Glutamatergic neuron (in vitro differentiated cells): Measurements from ENCODE around the gene TUSC2. TPM values are rescaled to one million over a fixed set of nuclear protein-coding genes. Genes with fewer than 3 reads are reported as not detected.

Experiments
- DNase-seq: peaks from one replicate; pipeline ENCODE4 v3.0.0; 2022
- H3K27ac Mint-ChIP-seq: one replicate; pipeline ENCODE4 v1.8.0; 2020; ENCODE audit warnings: mild to moderate bottlenecking, mixed read lengths, inconsistent platforms; ENCODE audit not compliant: unreplicated experiment
- H3K27me3 Mint-ChIP-seq: one replicate; pipeline ENCODE4 v1.8.0; 2020; ENCODE audit warnings: mild to moderate bottlenecking, moderate library complexity, mixed read lengths, inconsistent platforms; ENCODE audit not compliant: unreplicated experiment
- H3K36me3 Mint-ChIP-seq: one replicate; pipeline ENCODE4 v1.8.0; 2020; ENCODE audit warnings: mild to moderate bottlenecking, mixed read lengths, inconsistent platforms; ENCODE audit not compliant: unreplicated experiment
- H3K4me1 Mint-ChIP-seq: one replicate; pipeline ENCODE4 v1.8.0; 2020; ENCODE audit warnings: mild to moderate bottlenecking, low read depth, mixed read lengths, inconsistent platforms; ENCODE audit not compliant: unreplicated experiment
- H3K4me3 Mint-ChIP-seq: one replicate; pipeline ENCODE4 v1.8.0; 2020; ENCODE audit warnings: mild to moderate bottlenecking, mixed read lengths, inconsistent platforms; ENCODE audit not compliant: unreplicated experiment
- H3K9me3 Mint-ChIP-seq: one replicate; pipeline ENCODE4 v1.8.0; 2020; ENCODE audit warnings: mild to moderate bottlenecking, moderate library complexity, mixed read lengths, inconsistent platforms; ENCODE audit not compliant: unreplicated experiment
- CTCF ChIP-seq: fragments of 200-600 bp; sonication (generic); IDR thresholded peaks from one replicate; pipeline ENCODE4 v1.5.0; 2021; ENCODE audit not compliant: partially characterized antibody, unreplicated experiment
- total RNA-seq: library from RNA; stranded (reverse); fragmentation: NEBNext Ultra II Directional; extraction: Animal tissue kit (Norgen Biotek cat#: 25700); gene quantifications from one replicate; pipeline ENCODE4 v1.2.1, GENCODE V29; 2021; ENCODE audit not compliant: unreplicated experiment

Gene TUSC2
- total RNA-seq, 1 donor from 2014 or later = 30.8 TPM

- H3K27me3 Mint-ChIP-seq = peaks cover 10% of the 10 kb centered on the region
- peaks cover 3% of the 10 kb centered on the region for H3K9me3 Mint-ChIP-seq
- H3K36me3 Mint-ChIP-seq = no peaks in the 10 kb centered on the region
- no peak for TF ChIP-seq CTCF
- H3K4me1 Mint-ChIP-seq = no peaks in the 10 kb centered on the region
- no peak overlapping the region for H3K27ac Mint-ChIP-seq
- no peak overlapping the region for H3K4me3 Mint-ChIP-seq
- no peak for DNase-seq
Observed at GRCh38 chr3:50279255-50280016, 48.6 kb downstream of the TUSC2 start.

- H3K36me3 Mint-ChIP-seq = no peaks in the 10 kb centered on the region
- no peak for TF ChIP-seq CTCF
- DNase-seq = no peak
- peaks cover 12% of the 10 kb centered on the region for H3K27me3 Mint-ChIP-seq
- H3K9me3 Mint-ChIP-seq = peaks cover 4% of the 10 kb centered on the region
- no peaks in the 10 kb centered on the region for H3K4me1 Mint-ChIP-seq
- no peak within 1 kb of the TSS for H3K4me3 Mint-ChIP-seq
- H3K27ac Mint-ChIP-seq = no peak within 1 kb of the TSS
Observed at GRCh38 chr3:50278880-50279224, 49.2 kb downstream of the TUSC2 start, which contains the start of gene LSMEM2. Gene LSMEM2 (plus strand): TSS chr3:50279087. CDS start chr3:50279114, 27 bp downstream.

GRCh38 chr3:50278123-50278879 is 49.7 kb downstream of the TUSC2 start:
- no peaks in the 10 kb centered on the region for H3K4me1 Mint-ChIP-seq
- DNase-seq = no peak
- H3K9me3 Mint-ChIP-seq = peaks cover 4% of the 10 kb centered on the region
- TF ChIP-seq CTCF = no peak
- no peak overlapping the region for H3K27ac Mint-ChIP-seq
- H3K4me3 Mint-ChIP-seq = no peak overlapping the region
- H3K36me3 Mint-ChIP-seq = no peaks in the 10 kb centered on the region
- H3K27me3 Mint-ChIP-seq = peaks cover 12% of the 10 kb centered on the region

- no peaks in the 10 kb centered on the region for H3K36me3 Mint-ChIP-seq
- H3K9me3 Mint-ChIP-seq = peaks cover 4% of the 10 kb centered on the region
- no peak for TF ChIP-seq CTCF
- H3K4me3 Mint-ChIP-seq = no peak overlapping the region
- H3K4me1 Mint-ChIP-seq = peaks cover 2% of the 10 kb centered on the region
- no peak for DNase-seq
- no peak overlapping the region for H3K27ac Mint-ChIP-seq
- peaks cover 10% of the 10 kb centered on the region for H3K27me3 Mint-ChIP-seq
Observed at GRCh38 chr3:50276762-50277101, 51.3 kb downstream of the TUSC2 start.
